Measurements from ENCODE around the gene ST3GAL5.

GRCh38 chr2:85858841-85859240 is 29.9 kb downstream of the ST3GAL5 start:
- no peak for TF ChIP-seq CTCF (conservative IDR thresholded peaks at IDR 0.05)
- no peak for TF ChIP-seq EZH2 (IDR thresholded peaks at IDR 0.05; ENCODE audit: low read depth)
